Measurements from ENCODE around the gene TMA7.

TMA7 gene

DNA sequence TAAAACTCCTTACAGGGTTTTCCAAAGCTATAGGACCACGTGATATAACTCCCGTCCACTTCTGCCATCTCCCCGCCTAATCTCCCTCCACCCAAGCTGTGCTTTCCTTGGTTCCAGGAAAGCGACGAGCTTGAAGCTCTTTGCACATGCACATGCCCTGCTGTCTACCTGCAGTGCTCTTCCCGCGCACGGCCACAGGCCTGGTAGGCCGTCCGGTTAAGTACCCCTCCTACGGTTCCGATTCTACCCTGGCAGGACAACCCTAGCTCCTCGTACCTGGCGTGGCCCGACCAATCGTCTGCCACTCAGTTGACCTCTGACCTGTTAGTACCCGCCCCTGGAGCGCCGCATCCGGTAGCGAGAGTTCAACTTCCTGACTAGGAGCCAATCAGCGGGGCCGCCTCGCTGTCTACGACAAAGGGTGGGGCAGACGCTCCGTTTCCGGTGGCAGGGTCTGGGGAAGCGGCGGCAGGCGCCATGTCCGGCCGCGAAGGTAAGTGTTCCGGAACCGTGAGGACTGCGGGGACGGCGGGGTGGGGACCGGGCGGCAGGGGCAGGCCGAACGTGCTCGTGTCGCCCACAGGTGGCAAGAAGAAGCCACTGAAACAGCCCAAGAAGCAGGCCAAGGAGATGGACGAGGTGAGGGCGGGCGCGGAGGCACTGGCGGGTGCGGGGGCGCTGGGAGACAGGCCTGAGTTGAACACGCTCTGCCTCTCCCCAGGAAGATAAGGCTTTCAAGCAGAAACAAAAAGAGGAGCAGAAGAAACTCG is at the start of gene TMA7, which contains the start of gene CCDC51:
TMA7 (plus strand) TSS at position 438 of the 770 bp plus-strand sequence; CDS start at position 478, 40 bp downstream.
CCDC51 (minus strand) TSS at position 300 of the 770 bp plus-strand sequence. CDS start 4,991 bp downstream, outside the sequence.
- in situ Hi-C loops (cut with HindIII; ENCODE audit: low sequenced_read_pairs), result loop anchor here (5.0 kb wide), 1 partner anchor 43 kb away; no protein-coding TSS in a partner anchor

DNA sequence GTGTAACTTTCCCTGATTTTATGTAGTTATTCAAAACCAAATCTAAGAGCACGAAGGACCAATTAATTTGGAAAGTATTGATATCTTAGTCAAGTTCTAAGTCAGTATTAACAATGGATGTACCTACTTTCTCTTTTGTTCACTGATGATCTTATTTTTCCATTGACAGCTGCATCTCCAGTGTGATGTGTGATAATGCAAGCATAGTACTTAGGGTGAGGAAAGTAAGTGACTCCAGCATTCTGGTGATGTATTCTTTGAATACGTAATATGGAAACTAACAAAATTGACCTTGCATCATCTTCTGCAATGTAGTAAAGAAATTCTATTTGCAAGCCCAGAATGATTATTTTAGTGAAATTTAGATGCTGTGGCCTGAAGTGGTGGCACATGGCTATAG is 45.7 kb upstream of the TMA7 start:
- in situ Hi-C loops (cut with HindIII; ENCODE audit: low sequenced_read_pairs), result no loop called here

DNA sequence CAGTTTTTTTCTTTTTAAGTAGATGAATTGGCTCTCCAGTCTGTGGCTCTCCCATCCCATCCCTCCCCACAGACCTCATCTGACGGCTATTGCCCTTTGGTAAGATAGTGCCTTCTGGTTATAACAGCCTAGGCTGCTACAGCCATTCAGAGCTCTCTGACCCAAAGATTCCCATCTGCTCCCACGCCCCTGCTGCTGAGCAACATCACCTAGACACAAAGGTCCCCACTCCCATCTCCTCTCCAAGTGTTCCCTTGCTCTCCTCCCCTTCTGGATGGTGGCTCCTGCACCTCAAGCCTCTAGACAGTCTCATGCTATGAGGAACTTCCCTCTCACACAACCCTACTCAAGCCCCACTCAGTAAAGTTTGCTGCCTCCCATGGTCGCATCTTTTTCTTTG is 44.3 kb upstream of the TMA7 start:
- in situ Hi-C loops (cut with HindIII; ENCODE audit: low sequenced_read_pairs), result loop anchor here (5.0 kb wide), 1 partner anchor 42 kb away; no protein-coding TSS in a partner anchor

DNA sequence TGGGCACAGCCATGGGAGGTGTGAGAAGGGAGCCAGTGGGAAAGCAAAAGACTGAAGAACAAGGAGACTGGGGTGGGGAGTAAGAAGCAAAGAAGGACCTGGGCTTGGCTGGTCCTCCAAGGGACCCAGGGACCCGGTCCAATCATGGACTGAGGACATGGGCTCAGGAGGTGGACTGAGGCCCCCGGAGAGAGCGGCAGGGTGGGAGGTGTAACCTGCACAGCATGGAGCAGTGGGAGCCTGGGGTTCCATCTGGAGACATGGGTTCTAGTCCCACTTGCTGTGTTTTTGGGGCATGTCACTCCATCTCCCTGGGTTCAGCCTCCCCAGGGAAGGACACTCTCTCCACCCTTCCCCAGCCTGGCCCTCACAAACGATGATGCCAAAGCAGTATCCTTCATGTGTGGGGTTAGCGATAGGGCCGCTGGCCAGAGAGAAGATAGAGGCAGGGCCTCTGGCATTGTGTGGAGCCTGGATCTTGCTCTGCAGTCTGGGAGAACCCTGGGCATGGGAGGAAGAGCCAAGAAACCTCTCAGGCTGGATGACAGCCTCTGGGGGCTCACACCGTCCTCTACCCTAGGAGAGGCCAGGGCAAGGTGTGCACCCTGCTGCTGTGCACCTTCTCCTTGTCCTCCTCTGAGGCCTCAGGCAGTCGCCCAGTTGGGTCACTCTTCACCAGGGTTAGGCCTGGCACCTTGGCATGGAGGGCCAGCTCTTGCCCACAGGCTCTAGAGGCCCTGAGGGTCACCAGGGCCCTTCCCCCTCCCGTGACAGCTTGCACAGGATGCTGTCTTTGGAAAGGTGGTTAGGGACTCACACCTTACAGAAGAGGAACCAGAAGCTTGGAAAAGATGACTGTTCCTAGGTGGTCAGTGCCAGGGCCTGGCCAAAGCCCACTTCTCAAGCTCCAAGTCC is 42.0 kb upstream of the TMA7 start:
- in situ Hi-C loops (cut with HindIII; ENCODE audit: low sequenced_read_pairs), result loop anchor here (5.0 kb wide), 1 partner anchor 39 kb away; no protein-coding TSS in a partner anchor

DNA sequence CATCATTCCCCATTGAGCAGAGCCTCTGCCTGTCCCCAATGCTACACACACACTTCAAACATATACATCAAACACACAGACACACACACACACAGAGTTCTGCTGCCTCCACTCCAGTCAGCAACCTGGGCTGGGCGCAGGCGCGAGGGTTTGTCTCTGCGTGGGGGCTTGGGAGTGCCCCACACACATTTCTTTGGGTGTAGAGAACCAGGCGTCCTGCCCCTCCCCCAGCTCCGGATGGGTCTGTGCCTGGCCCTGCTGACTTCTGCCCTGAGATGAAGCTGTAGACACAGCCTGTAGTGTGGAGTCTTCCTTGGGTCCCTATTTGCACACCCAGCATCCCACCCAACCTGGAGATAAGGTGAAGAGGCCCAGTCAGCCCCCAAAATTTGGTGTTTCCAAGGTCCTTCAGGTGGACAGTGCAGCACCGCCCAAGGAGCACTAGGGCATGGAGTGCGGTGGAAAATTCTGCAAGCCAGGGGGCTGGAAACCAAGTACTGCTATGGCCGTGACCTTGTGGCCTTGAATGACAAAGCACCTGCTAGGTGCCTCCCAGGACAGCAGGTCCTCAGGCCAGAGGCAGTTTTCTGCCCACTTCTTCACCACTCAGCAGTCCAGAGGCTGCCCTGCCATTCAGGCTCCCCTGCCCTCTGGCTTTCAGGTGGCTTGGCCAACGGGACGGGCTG is 41.2 kb upstream of the TMA7 start:
- in situ Hi-C loops (cut with HindIII; ENCODE audit: low sequenced_read_pairs), result loop anchor here (5.0 kb wide), 1 partner anchor 38 kb away; no protein-coding TSS in a partner anchor

DNA sequence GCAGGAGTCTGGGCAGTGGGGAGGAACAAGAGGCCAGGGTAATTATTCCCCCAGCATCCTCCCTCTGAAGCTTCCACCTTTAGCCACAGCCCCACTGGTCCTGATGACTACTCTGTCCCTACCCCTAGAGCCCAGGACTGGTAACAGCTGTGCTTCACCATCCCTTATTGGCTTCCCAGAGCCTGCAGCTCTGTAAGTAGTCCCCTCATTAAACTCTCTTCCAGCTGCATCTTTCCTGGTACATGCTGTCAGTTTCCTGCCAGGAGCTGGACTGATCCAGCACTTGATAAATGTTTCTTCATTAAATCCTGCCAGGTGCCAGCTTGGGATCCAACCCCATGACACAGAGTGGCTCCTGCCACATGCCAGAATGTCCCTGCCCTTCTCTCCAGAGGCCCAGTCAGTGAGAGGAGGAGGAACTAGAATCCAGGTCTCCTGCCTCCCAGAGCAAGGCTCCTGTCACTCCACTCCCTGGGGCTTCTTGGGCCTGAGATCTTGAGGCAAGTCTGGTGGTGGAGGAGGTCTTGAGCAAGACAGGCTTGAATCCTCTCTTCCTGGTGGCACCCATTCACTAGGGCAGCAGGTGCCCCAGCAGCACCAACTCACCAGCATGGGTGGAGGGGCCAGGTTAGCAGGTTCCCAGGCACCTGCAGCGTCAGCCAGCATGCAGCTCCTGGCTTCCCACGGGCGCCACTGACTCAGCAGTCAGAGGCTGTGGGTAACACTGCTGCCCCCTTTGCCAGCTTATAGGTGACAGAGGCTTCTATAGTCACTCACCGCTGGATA is 40.5 kb upstream of the TMA7 start:
- in situ Hi-C loops (cut with HindIII; ENCODE audit: low sequenced_read_pairs), result loop anchor here (5.0 to 10.0 kb wide), 3 partner anchors 38 to 125 kb away; no protein-coding TSS in a partner anchor

DNA sequence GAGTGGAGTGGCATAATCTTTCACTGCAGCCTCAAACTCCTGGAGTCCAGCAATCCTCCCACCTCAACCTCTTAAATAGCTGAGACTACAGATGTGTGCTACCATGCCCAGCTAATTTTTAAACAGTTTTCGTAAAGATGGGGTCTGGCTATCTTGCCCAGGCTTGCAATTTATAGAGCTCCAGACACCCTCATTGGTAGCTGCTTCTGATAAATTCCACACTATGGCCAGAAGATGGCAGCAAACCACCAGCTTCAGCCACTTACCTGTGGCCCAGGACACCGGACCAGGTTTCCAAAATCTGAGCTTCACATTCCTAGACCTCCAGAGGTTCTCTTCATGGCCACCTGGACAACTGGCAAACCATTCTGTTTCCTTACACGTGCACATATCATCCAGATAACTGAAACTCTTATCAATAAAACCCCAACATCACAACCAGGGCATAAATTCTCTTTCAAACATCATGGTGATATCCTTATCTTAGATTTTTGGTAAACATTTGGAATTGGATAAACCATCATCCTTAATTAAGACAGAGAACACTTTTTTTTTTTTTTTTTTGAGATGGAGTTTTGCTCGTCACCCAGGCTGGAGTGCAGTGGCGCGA is 39.1 kb upstream of the TMA7 start:
- in situ Hi-C loops (cut with HindIII; ENCODE audit: low sequenced_read_pairs), result loop anchor here (10.0 kb wide), 2 partner anchors 56 to 126 kb away; no protein-coding TSS in a partner anchor

DNA sequence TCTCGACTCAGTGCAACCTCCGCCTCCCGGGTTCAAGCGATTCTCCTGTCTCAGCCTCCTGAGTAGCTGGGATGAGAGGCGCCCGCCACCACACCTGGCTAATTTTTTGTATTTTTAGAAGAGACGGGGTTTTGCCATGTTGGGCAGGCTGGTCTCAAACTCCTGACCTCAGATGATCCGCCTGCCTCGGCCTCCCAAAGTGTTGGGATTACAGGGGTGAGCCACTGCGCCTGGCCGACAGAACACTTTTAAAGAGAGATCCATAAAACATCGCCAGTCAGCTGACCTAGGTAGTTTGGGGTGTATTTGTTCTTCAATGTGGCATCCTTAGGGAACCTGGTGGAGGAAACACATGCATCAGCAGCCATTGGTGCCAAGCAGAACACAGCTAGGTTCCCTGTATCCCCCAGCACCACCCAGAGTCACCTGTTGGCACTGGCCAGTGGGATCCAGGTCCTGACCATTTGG is 38.6 kb upstream of the TMA7 start:
- in situ Hi-C loops (cut with HindIII; ENCODE audit: low sequenced_read_pairs), result loop anchor here (10.0 kb wide), 2 partner anchors 57 to 127 kb away; no protein-coding TSS in a partner anchor

DNA sequence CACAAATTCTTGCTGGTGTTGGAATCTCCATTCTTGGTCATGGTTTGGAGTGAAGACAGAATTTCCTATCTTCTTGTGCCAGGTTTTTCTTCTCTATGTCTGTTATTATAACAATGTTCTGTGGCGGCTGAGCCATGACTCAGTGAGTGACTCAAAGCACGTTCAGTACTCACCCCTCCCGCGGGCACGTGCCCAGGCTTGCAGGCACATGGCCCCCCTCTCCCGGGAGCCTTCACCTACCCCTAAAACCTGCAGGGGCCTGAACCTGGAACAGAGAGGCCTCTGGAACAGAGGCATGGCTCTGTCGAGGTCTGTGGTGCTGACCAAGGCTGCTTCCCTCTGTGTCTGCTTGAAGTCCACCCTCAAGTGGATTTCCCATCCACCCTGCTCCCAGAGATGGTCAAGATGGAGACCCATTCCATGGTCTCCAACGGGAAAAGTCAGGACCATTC is 37.8 kb upstream of the TMA7 start:
- in situ Hi-C loops (cut with HindIII; ENCODE audit: low sequenced_read_pairs), result loop anchor here (10.0 kb wide), 2 partner anchors 58 to 128 kb away; no protein-coding TSS in a partner anchor

DNA sequence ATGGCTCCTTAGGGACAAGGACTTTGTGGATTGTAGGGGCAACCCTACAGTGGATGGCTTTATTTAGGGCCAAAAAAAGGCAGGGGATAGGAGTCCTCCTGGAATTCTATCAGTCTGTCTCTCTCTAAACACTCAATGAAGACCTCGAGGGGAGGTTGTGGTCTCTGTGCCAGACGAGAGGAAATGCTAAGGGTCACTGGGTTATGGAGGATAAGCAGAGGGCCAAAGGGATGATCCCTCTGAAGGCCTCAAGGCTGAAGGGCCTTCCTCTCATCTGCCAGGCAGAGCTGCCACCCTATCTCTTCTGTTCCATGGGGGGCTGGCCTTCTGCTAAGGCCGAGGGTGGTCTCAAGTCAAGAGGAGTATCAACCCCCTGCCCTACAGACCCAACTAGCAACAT is 37.1 kb upstream of the TMA7 start:
- in situ Hi-C loops (cut with HindIII; ENCODE audit: low sequenced_read_pairs), result loop anchor here (10.0 kb wide), 2 partner anchors 58 to 128 kb away; no protein-coding TSS in a partner anchor

DNA sequence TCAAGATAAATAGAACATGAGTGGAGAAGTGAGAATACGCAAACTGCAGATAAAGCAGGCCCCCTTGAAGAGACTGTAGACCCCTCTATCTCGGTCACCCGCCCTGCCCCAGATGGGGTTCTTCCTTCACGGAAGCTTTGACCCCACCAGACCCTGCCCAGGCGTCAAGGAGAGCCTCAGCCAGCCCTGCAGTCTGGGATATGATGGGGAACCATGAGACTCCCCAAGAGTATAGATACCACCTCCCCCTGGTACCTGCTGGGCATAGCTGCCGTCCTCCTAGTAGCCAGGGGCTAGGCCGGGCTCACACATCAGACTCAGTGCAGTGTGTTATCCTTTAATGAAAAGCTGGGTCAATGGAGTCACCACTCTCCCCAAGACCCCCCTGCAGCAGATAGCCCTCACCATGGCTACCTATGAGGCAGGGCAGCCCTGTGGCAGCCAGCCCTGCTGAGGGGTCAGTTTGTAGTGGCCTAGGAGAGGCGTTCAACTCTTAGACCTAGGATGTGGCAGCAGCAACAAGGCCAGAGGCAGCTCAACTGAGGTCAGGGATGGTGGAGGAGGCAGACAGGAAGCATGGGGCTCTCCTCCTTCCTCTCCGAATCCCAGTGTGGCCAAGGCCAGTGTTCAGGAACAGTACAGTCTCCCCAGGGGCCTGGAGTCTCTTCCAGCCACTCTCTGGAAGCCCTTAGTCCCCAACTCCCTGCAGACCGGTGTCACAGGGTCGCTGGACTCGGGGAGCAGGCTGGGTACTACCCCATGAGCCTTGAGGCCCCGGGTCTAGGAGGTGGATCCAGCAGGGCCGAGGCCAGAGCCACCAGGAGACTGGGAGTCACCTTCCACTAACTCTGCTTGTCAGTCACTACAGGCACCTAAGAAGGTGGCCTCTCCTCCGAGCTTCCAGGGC is 36.3 kb upstream of the TMA7 start:
- in situ Hi-C loops (cut with HindIII; ENCODE audit: low sequenced_read_pairs), result loop anchor here (10.0 kb wide), 2 partner anchors 59 to 129 kb away; no protein-coding TSS in a partner anchor

DNA sequence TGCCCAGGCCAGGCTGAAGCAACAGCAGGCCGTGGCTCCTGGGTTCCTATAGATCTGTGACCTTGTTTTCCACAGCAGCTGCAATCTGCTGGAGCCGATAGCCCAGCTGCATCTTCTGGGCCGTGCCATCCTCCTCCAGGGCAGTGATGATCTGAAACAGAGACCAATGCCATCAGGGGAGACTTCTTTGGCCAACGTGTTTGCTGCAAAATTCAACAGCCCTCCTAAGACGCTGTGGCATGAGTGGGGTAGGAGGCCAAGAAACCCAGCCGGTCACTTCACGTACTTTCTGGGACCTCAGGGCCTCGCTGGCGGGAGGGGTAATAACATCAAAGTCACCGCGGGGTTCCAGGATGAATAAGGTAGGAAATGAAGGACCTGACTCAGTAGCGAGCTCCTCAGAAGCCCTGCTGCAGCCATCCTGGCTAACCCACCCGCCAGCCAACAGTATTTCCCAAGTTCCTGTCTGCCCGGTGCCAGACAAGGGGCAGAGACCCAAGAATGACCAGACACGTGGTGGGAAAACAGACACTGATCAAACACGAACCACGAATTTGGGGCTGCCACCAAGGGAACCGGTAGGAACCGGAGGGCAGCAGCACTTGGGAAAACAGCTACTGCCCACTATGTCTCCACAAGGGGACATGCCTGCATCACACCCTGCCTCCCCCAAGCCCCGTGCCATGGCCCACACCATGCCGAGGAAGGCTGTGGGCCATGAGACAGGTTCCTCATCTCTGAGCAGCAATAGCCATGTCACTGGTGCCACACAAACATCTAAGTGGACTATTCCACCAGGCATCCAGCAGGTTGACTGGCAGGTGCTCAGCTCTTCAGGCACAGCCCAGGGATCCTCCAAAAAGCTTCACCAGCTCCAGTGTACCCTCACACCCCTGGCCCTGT is 35.4 kb upstream of the TMA7 start:
- in situ Hi-C loops (cut with HindIII; ENCODE audit: low sequenced_read_pairs), result loop anchor here (10.0 kb wide), 2 partner anchors 60 to 130 kb away; no protein-coding TSS in a partner anchor

DNA sequence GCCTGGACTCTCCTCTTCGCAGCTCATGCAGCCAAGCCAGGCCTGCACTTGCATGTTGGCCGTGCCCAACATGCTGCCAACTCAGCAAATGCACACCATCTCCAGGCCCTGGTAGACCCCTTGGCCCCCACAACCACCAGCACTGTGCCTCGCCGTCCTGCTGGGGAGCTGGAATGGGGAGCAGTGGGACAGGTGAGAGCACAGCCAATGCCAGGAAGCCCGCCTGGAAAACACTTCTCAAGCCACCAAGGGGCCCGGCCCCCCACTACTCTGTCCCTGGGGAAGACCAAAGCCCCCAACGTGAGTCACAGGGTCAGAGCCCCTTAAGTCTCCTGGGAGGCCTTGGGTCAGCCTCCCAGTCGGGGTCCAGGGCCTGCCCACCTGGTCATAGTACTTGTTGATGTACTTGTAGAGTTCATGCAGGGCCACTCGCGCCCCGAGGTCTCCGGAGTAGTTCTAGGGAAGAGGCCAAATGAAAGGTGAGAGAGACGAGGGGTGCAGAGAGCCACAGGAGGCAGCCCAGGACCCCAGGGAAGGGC is 34.6 kb upstream of the TMA7 start:
- in situ Hi-C loops (cut with HindIII; ENCODE audit: low sequenced_read_pairs), result loop anchor here (10.0 kb wide), 2 partner anchors 61 to 131 kb away; no protein-coding TSS in a partner anchor

DNA sequence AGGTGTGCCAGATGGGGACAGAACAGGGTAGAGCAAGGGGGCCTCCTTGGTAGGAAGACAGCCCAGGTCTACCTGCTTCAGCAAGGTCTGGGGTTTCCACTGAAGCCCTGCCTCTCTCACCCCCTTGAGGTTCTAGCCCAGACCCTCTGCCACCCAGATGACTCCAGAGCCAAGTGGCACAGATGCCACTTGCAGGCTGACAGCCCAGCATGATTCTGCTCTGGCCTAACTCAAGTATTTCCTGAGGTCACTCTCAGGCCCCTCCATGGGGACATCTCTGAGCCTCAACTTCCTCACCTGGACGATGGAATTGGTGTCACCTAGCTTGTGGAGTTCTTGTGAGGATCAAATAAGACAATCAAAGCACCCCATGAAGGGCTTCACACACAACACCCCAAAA is 34.1 kb upstream of the TMA7 start:
- in situ Hi-C loops (cut with HindIII; ENCODE audit: low sequenced_read_pairs), result loop anchor here (10.0 kb wide), 2 partner anchors 61 to 131 kb away; no protein-coding TSS in a partner anchor

DNA sequence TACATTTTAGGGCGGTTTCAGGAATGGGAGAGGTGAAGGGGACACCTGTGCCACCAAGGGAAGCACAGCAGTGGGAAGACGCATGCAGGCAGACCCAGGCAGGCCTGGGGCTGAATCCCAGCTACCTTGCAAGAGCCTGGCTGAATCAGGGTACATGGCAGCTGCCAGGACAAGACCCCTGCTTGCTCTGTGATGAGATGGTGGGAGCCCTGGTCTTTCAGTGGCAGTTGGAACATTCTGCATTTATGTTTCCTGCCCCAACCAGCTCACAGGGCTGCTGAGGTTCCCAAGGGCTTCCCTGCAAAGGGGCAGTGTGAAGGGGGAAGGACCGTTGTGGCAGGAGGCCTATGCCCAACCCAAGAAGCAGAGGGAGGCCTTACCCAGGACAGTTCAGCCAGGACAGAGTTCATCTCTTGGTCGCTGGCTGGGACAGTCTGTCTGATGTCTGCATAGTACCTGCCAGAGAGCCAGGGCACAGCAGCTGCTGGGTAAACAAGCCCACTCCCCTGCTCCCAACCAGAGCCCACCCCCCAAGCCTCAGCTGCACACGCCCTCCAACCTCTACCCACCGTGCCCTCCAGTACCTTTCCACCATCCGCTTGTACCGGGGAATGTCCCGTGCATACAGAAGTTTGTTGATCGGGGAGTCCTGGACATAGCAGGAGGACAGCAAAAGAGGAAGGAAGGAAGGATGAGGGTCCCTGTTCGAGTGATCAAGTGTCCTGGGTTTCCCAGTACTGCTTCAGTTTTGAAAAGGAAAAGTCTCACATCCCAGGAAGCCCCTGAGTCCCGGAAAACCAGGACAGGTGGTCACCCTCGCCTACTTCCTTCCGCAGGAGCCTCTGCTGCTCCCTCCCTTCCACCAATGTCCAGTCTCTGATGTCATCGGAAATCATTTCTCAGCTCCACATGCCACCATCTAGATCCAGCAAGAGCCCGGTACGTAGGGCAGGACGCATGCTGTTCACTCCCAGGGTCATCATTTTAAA is 33.3 kb upstream of the TMA7 start:
- in situ Hi-C loops (cut with HindIII; ENCODE audit: low sequenced_read_pairs), result loop anchor here (10.0 kb wide), 2 partner anchors 62 to 132 kb away; no protein-coding TSS in a partner anchor

All from DLD1 (cell line).